ENCODE data around the gene SLC35G2.

The SLC35G2 gene

GRCh38 chr3:136862617-136863322, 43.8 kb downstream of the SLC35G2 start:
- TF ChIP-seq YY1 (IDR thresholded peaks at IDR 0.05; ENCODE audit: low read depth) (peak; percentile 29; the same call in 1 of the 2 replicates), EP300 (IDR thresholded peaks at IDR 0.05; ENCODE audit: borderline replicate concordance) (no peak), CEBPB (IDR thresholded peaks at IDR 0.05) (peak; percentile 58; the same call in 1 of the 2 replicates)

- TF ChIP-seq FOXM1 (IDR thresholded peaks at IDR 0.05; ENCODE audit: borderline replicate concordance, low read depth) (no peak), YY1 (IDR thresholded peaks at IDR 0.05; ENCODE audit: low read depth) (no peak), CREB1 (IDR thresholded peaks at IDR 0.05; ENCODE audit: low read depth) (no peak), USF1 (IDR thresholded peaks at IDR 0.05) (no peak)
Measured at GRCh38 chr3:136869282-136869681, 50.4 kb downstream of the SLC35G2 start.

- TF ChIP-seq FOXM1 (IDR thresholded peaks at IDR 0.05; ENCODE audit: borderline replicate concordance, low read depth) (no peak), USF1 (IDR thresholded peaks at IDR 0.05) (peak; percentile 86)
Measured at GRCh38 chr3:136882571-136882970, 63.6 kb downstream of the SLC35G2 start.

- TF ChIP-seq FOXM1 (IDR thresholded peaks at IDR 0.05; ENCODE audit: borderline replicate concordance, low read depth) (no peak), TEAD4 (IDR thresholded peaks at IDR 0.05) (no peak), EGR1 (IDR thresholded peaks at IDR 0.05) (no peak), USF1 (IDR thresholded peaks at IDR 0.05) (no peak), NFIC (IDR thresholded peaks at IDR 0.05) (no peak), CREB1 (IDR thresholded peaks at IDR 0.05; ENCODE audit: low read depth) (no peak), TAF1 (IDR thresholded peaks at IDR 0.05; ENCODE audit: low read depth) (no peak), RAD21 (IDR thresholded peaks at IDR 0.05; ENCODE audit: low read depth) (no peak), REST (IDR thresholded peaks at IDR 0.05; ENCODE audit: low read depth) (no peak), CEBPB (IDR thresholded peaks at IDR 0.05) (no peak), YY1 (IDR thresholded peaks at IDR 0.05; ENCODE audit: low read depth) (no peak), EP300 (IDR thresholded peaks at IDR 0.05; ENCODE audit: borderline replicate concordance) (no peak), MAX (IDR thresholded peaks at IDR 0.05) (no peak), ZBTB7A (IDR thresholded peaks at IDR 0.05; ENCODE audit: low read depth) (no peak), TCF12 (IDR thresholded peaks at IDR 0.05; ENCODE audit: low read depth) (no peak)
Measured at GRCh38 chr3:136883967-136884720, 65.2 kb downstream of the SLC35G2 start.

GRCh38 chr3:136885357-136886213, 66.7 kb downstream of the SLC35G2 start:
- no peak for TF ChIP-seq CEBPB (IDR thresholded peaks at IDR 0.05)
- no peak for TF ChIP-seq TCF12 (IDR thresholded peaks at IDR 0.05; ENCODE audit: low read depth)
- no peak for TF ChIP-seq FOXM1 (IDR thresholded peaks at IDR 0.05; ENCODE audit: borderline replicate concordance, low read depth)
- TF ChIP-seq CREB1 (IDR thresholded peaks at IDR 0.05; ENCODE audit: low read depth) = no peak
- no peak for TF ChIP-seq MAX (IDR thresholded peaks at IDR 0.05)
- no peak for TF ChIP-seq EGR1 (IDR thresholded peaks at IDR 0.05)

- TF ChIP-seq NFIC (IDR thresholded peaks at IDR 0.05) (no peak), FOXM1 (IDR thresholded peaks at IDR 0.05; ENCODE audit: borderline replicate concordance, low read depth) (no peak), MAX (IDR thresholded peaks at IDR 0.05) (no peak), USF1 (IDR thresholded peaks at IDR 0.05) (no peak), EGR1 (IDR thresholded peaks at IDR 0.05) (no peak), TCF12 (IDR thresholded peaks at IDR 0.05; ENCODE audit: low read depth) (no peak), RAD21 (IDR thresholded peaks at IDR 0.05; ENCODE audit: low read depth) (no peak), EP300 (IDR thresholded peaks at IDR 0.05; ENCODE audit: borderline replicate concordance) (no peak), YY1 (IDR thresholded peaks at IDR 0.05; ENCODE audit: low read depth) (no peak), TAF1 (IDR thresholded peaks at IDR 0.05; ENCODE audit: low read depth) (no peak), CEBPB (IDR thresholded peaks at IDR 0.05) (no peak), CREB1 (IDR thresholded peaks at IDR 0.05; ENCODE audit: low read depth) (no peak)
Measured at GRCh38 chr3:136889947-136890346, 71.0 kb downstream of the SLC35G2 start.

Data from Ishikawa (cell line).